HS-27A (cell line): Measurements from ENCODE around the gene COL23A1.

Source experiments
- DNase-seq: peaks from one replicate; pipeline ENCODE4 v3.0.0-alpha.2; 2012; ENCODE audit warnings: low read depth, missing footprints

The COL23A1 gene

DNA sequence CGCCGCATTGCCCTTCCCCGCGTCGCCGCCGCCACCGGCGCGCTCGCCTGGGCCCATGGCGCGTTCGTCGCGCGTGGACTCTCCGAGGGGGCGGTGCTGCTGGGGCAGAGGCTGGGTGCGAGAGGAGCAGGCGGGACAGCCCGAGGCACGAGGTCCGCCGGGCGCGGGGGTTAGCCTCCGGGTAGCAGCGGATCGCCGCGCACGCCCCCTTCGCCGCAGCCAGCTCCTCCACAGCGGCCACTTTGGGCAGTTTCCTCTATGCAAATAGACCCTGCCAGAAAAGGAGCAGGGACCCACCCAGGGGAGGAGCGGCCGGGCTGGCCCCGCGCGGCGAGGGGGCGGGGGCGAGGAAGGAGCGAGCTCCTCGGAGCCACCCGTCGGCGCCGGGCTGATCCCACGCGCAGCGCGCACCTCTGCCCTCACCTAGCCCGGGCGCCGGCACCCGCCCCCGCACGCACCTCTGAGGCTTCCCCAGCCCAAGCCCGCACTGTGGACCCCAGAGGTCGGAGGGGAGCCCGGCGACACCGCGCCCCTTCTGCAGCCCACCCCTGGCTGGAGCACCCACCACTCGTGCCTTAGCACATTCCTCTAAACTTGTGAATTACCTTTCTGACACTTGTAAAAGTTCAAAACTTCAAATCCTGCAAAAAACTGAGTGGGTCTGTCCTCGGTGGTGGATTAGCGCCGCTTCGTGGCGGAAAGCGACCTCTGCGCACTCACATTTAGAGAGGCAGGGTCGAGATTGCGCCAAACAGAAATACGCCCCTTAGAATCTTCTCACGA is at the start of gene COL23A1:
TSS of gene COL23A1 (minus strand) at position 253 of the 783 bp plus-strand sequence.
- DNase-seq, result no peak

DNA sequence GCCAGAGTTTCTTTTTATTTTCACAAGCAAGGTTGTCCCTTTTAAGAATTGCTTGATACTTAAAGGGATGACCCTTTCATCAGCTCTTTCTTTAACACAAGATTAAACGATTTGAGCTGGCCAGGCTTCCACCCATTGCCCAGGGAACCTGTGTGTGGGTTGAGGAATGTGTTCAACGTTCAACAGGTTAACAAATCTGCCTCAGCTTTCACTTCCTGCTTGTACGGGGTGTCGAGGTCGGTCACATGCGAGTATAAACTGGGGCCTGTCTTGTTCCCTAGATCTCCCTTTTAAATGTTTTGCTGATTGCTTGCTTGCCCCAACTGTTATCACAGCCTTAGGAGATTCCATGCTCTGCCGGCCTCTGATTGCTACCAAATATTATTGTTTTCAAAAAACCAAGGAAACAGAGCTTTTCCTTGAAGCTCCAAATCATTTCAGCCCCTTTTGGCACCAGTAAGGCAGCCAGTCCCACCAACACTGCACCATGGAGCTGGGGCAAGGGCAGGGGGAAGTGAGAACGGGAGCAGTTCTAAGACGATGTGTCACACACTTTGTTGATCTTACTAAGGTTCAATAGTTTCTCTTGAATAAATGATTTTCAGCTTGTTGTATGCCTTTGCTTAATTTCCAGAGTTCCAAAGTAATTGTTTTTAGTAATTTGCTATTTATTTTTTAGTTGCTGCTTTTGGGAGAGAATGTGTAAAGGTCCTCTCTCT is 47.3 kb upstream of the COL23A1 start:
- no peak for DNase-seq

DNA sequence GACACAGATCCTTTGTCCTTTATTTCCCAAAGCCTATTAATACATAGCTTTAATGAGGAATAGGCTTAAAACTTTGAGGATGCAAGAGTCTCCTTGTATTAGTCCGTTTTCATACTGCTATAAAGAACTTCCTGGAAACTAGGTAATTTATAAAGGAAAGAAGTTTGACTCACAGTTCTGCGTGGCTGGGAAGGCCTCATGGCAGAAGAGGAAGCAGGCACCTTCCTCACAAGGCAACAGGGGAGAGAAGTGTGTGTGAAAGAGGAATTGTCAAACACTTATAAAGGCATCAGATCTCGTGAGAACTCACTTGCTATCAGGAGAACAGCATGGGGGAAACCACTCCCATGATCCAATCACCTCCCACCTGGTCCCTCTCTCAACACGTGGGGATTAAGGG is 42.1 kb upstream of the COL23A1 start:
- DNase-seq, result no peak

DNA sequence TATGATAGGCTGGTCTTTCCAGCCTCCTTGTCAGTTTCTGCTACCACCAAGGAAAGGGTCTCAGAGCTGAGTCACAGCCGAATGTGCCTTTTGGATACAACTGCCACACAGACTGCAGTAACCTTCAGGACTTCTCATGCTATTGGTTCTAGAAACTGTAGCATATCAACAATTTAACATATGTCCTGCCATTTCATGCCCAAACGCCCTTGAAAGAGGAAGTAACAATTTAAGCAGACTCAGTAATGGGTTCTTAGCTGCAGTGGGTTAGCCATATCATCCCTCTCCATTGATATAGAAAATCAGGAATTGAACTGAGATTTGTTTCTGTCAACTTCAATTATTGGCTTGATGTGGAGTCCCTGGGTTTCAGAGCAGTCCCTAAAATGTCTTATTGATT is 40.8 kb upstream of the COL23A1 start:
- DNase-seq, result no peak

DNA sequence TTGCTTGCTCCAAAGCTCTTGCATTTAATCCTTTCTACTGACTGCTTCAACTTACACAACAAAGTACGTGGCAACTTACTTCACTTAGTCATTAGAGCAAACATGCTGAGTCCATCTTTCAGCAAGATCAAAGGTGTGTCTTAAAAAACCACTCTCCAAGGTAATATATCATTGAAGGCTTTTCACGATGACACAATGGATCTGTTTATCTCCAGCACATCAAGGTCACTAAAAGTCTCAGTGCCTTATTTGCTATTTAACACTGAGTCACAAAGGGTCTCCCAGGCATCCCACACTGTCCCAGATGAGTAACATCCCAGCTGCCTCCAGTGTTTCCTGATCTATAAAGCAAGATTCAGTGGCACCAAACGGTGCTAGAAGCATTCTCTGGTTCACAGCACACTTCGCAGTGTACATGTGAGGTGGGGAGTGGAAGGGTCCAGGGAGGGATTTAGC is 40.3 kb upstream of the COL23A1 start:
- no peak for DNase-seq

DNA sequence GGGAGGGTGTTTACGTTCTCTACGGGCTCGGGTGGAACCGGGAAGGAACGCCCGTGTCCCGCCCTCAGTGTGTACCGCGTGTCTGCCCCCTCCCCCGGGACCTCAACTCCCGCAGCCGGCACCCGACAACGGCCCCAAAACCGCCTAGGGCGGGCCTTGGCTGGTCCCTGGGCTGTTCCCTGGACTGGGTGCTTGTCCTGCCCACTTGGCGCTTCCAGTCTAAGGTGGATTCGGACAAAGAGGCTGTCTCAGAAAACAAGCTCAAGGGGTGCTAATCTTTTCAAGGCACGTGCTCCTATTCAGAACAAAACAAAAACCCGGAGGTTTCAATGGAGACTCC is 37.0 kb upstream of the COL23A1 start:
- no peak for DNase-seq

DNA sequence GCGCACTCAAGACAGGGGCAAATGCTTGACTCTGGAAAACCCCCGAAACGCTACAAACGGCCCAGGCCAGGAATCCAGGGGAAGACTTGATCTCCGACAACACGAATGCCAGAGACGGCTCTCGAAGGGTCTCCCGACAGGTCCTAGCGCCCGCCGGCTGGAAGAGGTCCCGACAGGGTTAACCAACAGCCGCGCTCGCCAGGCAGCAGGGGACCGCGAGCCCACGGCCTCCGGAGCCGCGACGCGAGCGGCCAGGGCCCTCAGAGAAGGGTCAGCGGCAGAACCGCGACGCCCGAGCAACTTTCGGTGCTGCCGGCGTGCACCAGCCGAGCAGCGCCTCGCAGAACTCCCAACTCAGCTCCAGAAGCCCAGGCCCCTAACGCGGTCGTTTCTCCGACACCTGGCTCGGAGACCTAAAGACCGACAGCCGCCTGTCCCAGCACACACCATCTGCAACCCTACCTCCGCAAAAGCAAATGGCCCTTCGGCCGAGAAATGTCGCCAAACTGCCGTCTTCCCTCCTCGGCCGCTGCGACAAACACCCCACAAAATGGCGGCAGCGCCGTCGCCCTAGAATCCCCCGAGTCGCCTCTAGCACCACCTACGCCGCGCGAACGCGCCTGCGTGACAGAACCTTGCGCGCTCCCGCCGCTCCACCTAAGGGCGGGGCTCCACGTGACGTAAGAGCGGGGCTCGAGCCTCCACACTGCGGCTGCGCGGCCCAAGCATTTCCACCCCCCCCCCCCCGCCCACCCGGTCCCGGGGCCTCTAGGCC is 36.5 kb upstream of the COL23A1 start, which contains the start of gene CLK4:
TSS of gene CLK4 (minus strand) at position 567 of the 775 bp plus-strand sequence. CDS start 3,634 bp downstream, outside the sequence.
- DNase-seq, result peak; percentile 57

DNA sequence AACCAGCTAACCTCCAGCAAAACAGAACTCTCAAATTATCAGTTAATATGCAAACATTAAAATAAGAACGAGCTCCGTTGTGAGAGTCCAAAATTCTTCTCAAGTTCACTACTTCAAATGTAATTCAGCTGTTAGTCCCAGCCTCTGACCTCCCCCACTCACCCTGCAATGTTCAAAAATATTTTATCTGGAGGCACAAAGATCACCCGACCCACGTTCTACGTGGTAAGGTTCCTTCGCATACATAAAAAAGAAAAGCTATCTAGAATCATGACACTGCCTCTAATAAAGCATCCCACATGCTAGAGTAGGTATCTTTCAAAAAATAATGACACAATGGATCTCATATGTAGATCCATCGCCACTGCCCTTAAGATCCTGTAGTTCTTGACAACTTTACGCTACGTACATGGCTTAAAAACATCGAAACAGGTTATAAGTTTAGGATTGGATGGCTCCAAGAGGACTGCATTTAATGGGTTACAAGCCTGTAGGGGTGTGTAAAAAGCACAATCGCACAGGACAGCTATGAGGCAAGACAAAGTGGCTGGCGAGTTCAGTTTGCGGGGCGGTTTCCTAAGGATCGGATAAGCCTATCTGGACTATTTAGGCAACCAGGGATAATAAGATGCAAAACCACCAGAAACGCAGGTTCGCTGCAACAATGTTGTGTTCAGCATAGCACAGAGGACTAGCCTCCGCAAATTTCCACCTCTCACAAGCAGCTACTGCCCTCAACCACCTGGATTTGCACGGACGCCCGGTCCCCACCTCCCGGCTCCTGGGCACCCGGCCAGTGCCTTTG is 35.7 kb upstream of the COL23A1 start:
- no peak for DNase-seq

DNA sequence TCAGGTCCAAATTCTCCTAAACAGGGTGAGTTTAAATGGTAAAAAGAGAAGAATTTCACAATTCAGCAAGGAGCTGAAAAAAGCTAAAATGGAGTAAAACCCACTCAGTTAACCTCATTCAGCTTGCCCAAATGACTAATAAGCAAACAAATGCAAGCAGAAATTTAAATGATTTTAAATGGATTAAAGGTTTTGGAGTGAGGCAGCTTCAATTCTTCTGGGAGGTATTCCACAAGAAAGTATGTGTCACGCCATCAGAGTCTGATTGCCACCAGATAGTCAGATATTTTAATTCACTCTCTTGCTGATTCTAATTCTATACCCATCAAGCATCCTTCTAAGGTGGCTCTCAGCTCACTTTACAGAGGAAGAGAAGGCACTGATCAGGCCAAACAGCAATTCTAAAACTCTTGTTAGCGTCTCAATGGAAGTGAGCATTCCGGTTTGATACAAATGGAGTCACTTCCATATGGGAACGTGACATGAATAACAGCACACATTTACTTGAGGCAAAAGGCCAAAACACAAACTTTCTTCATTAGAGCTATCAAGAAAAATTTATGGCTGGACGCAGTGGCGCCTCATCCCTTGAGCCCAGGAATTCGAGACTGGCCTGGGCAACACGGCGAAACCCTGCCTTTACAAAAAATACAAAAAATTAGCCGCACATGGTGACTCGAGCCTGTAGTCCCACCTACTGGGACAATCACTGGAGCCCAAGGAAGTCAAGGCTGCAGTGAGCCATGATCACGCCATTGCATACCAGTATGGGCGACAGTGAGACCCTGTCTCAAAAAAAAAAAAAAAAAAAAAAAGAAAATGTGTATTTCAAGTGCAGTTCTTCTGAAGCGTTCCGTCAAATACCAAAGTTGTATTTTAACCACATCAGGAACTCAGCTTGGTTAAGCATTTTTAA is 34.7 kb upstream of the COL23A1 start:
- DNase-seq, result no peak

DNA sequence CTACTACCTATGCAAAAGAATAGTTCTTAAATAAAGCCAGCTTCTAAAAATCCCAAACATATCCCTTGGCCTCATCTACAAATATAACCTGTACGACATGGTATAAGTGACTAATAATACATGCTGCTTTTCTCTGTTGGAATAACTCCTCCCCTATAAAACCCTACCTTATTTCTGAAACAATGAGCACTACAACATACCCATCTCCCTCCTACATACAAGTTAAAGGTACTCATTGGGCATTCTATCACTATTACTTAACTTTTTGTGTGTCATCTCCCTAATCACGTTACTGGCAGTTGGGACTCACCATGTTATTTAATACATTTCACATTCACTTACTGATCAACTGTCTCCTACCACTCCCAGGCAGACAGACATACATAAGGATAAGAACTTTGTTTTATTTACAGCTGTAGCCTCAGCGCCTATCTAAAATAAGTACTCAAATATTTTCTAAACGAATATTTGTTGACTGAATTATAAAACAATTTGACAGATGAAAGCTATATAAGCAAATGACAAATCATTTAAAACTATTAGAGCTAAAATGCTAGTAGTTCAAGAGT is 32.6 kb upstream of the COL23A1 start:
- no peak for DNase-seq

DNA sequence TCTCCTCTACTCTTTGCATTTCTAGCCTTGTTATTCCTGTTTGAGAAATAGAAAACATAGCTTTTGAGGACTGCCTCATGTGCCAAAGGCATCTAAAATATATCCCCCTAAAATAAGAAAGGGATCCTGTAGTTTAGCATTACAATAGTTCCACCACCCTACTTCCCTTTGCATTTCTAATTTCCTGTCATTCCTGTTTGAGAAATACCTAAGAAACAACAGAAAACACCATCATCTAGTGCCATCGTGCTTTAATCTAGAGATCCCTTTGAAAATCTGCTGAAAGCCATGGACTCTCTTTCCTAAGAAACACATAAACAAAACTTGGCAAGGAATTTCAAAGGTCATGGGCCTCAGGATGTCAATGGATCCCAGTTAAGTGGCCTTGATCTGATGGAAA is 29.2 kb upstream of the COL23A1 start:
- no peak for DNase-seq

DNA sequence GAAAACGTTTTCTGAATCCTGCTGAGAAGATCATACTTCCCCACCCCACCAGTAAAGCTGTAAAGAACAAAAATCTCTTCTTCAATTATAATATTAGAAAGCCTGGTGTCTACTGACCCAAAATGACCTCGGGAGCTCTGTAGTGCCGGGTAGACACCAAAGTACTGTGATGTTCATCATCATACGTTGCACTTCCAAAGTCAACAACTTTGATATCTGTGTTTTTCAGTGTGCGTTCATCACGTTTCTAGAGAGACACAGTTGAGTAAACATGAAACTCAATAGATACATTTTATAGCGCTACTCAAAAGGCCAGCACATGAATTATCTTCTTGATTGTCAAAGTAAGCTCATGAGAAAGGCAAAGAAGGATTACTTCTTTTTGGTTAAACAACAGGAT is 22.1 kb upstream of the COL23A1 start:
- no peak for DNase-seq

DNA sequence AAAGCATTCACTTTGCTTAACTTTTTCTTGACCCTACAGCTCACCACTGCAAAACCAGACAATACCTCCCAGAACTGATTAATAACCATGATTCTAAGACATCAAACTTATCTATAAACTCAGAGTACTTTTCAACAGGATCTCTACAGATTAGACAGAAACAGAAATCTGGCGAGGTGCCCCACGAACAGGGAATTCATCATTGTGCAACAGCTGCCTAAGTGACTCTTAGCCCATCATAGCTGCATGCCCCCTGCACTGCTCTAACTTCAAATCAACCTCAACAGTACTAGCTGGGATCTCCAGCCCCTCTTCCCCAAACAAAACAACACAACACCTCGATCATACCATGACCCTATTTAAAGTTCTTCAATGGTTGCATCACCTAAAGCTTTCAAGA is 16.1 kb upstream of the COL23A1 start:
- no peak for DNase-seq

DNA sequence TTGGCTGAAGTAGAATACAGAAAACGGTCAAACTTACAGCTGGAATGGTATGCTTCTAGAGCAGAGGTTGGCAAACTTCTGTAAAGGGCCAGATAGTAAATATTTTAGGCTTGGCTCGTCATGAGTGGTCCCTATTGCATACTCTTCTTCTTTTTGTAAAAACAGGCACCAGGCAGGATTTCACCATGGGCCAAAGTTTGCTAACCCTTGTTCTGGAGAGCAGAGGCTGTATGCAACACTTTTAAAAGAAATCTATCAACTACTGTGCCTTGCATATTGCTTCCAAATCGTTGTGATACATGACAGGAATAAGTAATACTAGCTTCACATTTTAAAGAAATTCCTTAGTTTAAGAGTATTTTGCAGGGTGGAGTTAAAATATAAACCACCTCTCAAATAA is 15.6 kb upstream of the COL23A1 start:
- no peak for DNase-seq

DNA sequence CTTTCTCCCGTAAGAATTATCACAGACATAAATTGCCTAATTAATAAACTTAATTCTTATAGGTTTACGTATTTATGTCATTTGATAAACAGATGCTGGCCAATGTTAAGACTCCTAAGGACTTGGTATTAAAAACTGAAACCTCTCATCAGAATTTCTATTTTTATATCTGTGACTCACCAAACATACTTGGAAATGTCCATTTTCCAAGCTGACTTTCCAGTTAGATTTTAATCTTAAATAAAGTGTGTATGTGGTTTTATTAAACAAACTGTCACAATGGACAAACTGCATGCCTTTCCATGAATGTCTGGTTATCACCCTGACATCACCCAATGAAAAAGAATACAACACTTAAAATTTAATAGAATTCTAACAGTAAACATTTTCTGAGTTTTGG is 12.6 kb upstream of the COL23A1 start:
- DNase-seq, result no peak

DNA sequence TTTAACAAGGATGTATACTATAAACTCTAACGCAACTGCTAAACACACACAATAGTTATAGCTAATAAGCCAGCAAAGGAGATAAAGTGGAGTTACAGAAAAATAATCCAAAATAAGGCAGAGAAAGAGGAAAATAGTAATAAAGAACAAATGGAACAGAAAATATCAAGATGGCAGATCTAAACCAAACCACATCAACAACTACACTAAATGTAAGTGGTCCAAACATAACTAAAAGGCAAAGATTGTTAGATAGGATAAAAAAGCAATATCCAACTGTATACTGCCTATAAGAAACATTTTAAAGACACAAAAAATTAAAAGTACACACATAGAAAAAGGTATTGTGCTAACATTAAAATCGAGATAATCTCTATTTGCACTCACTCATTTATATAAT is 5.6 kb upstream of the COL23A1 start:
- no peak for DNase-seq

DNA sequence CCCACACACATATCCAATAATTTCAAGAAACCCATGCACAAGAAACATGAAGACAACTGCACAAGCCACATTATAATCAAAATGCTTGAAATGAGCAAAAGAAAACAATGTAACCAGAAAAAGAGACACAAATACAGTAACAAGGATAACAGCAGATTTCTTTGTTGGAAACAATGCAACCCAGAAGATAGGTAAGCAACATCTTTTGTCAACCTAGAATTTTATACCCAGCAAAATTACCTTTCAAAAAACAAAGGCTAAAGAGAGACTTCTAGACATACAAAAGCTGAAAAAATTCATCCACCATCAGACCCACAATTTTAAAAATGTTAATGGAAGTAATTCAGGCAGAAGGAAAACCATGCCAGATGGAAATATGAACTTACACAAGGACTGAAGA is 5.0 kb upstream of the COL23A1 start:
- DNase-seq, result no peak

DNA sequence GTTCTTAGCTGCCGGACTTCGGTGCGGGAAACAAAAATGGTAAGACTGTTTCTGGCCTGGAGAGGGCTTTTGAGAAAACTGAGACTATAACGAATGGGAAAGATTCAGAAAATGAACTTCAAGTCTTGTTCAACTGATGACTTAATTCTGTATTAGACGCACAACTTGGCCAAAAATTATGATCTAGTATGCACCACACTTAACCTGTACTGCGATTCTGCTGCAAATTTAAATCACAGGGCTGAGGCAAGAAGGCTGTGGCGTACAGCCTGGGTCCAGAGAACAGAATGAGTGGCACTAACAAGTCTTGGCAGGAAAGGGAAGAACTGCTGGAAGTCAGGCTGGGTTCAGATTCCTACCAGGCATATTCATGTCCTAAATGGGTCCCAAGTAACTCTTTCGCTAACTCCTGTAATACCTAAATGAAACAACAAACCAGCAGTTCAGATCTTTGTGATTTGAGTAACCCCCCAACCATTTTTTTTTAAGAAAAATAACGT is 781 bp upstream of the COL23A1 start:
- no peak for DNase-seq

DNA sequence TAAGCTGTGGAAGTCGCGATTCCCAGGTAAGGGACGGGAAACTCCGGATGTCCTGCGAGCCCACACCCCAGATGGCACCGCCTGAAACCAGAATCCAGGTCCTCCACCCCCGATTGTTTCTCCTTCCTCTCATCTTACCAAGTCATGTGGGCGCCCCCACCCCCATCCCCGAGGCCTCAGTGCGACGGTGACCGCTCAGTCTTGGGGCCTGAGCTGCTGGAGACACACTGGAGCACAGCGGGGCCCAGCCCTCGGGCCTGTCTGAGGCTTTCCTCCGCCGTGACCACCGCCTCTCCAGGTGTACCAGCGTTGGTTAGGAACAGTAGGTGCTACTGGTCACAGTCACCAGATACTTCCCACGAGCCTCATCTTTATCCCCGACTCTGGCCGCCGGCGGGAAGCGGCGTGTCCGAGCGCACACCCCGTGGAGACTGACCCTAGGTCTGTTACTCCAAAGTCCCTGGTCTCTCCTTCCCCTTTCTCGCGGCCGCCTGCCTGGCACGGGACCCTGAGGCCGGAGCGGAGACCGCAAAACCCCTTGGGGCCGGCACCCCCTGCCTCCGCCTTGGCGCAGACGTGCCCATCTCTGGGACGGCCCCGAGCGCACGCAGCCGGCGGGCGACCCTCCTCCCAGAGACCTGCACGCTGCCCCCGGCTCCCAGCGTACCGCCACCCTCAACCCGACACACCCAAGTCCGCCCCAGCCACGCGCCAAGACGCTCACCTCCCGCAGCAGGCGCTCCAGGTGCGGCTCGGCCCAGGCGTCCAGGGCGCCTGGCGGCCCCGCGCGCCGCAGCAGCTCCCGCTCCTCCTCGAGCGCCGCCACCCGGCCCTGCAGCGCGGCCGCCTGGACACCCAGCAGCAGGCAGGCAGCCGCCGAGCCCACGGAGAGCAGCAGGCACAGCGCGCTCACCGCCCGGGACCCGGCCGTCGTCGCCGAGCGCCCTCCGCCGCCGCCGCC is 733 bp downstream of the COL23A1 start:
- DNase-seq, result no peak
